WI38 (cell line): ENCODE results near the gene DMTF1.

Experiments used
- H3K4me3 ChIP-seq: 2 replicates; pipeline ENCODE4 v1.5.1; 2011; ENCODE audit warnings: low read depth, mild to moderate bottlenecking, control low read depth, low read length
- TF ChIP-seq, protein P1 (sequence below): IDR thresholded peaks from 2 replicates; pipeline ENCODE4 v1.5.1; 2012; ENCODE audit warnings: low read depth, mild to moderate bottlenecking, control low read depth, low read length

DMTF1 gene

DNA sequence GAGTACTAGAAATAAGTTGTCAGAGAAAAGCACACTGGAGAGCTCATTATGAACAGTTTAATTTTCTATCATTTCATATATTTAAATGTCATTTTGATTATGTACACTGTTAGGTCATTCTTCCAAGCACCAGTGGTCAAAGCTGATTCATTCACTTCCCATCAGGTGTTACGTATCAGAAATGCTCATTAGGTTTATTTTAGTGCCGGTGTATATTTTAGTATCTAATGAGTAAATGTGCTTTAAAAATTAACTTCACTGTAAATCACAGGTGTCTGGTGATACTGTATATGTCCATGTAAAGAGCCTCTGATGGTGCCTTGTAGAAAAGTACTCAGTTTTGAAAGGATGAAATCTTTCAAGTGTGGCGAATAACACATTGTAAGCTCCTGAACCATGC is 3.5 kb downstream of the DMTF1 start:
- TF ChIP-seq, protein P1, sequence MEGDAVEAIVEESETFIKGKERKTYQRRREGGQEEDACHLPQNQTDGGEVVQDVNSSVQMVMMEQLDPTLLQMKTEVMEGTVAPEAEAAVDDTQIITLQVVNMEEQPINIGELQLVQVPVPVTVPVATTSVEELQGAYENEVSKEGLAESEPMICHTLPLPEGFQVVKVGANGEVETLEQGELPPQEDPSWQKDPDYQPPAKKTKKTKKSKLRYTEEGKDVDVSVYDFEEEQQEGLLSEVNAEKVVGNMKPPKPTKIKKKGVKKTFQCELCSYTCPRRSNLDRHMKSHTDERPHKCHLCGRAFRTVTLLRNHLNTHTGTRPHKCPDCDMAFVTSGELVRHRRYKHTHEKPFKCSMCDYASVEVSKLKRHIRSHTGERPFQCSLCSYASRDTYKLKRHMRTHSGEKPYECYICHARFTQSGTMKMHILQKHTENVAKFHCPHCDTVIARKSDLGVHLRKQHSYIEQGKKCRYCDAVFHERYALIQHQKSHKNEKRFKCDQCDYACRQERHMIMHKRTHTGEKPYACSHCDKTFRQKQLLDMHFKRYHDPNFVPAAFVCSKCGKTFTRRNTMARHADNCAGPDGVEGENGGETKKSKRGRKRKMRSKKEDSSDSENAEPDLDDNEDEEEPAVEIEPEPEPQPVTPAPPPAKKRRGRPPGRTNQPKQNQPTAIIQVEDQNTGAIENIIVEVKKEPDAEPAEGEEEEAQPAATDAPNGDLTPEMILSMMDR: no peak
- peak overlapping the region; percentile 25; the same call in 1 of the 2 replicates for H3K4me3 ChIP-seq

DNA sequence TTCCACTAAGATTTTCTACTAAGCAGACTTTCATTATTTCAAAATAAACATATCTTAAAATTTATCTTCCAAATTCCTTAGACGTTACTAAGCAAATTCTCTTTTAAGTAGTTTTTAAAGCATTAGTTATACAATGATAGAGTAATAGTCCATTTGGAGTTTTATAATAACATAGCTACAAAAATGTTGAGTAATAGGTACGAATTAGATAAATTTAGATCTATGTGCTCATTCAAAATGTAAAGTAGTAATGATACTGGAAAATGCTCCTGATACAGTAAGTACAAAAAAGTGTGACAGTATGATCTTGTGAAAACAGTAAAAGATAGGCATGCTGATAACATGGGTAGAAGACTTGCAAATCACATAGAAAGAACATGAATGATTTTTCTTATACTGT is 4.5 kb downstream of the DMTF1 start:
- no peak overlapping the region; the same call in 1 of the 2 replicates for H3K4me3 ChIP-seq
- TF ChIP-seq, protein P1: no peak

DNA sequence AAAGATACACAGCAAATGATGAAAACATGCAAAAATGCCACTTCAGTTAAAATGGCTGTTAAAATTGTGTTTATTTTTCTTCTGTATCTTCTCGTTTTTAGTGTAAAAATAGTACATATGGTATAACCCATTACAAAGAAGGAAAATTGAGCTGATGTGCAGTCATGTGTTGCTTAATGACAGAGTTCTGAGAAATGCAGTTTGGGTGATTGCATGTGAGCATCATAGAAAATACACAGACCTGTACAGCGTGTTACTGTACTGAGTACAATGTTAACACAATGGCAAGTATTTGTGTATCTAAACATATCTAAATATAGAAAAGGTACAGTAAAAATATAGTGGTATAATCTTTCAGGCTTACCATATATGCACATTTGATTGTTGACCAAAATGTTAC is 7.3 kb downstream of the DMTF1 start:
- H3K4me3 ChIP-seq: no peak overlapping the region
- TF ChIP-seq, protein P1: no peak

DNA sequence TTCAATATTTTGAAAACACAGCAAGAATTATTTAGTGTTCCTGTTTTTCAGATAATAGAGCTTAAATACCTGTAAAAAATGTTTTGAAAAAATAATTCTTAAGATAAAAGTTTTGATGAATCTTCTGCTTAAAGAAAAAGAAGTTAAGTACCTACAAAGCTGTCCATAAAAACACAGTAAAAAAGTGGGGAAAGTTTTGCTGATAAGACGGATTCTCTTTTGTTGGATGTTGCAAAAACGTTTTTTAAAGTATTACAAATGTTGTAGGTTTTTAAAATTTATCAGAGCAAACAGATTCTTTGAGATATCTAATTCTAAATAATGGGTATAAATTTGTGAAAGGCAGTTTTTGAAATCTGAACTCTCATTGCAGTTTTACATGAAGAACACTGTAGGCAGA is 12.2 kb downstream of the DMTF1 start:
- TF ChIP-seq, protein P1: no peak
- no peak overlapping the region for H3K4me3 ChIP-seq

DNA sequence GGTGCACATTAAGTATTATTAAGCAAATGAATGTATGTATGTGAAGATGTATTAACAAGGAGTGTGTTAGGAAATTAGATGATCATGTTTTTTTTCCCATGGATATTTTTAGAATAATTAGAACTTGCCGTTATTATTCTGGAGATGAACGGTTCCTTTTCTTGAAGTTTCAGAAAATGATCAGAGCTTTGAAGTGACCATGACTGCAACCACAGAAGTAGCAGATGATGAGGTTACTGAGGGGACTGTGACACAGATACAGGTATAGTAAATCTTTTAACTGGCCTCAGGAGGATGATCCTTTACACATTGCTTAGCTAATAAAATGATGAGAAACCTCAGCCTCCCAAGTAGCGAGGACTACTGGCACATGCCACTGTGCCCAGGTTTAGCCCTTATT is 18.6 kb downstream of the DMTF1 start:
- H3K4me3 ChIP-seq: no peak overlapping the region
- TF ChIP-seq, protein P1: no peak

DNA sequence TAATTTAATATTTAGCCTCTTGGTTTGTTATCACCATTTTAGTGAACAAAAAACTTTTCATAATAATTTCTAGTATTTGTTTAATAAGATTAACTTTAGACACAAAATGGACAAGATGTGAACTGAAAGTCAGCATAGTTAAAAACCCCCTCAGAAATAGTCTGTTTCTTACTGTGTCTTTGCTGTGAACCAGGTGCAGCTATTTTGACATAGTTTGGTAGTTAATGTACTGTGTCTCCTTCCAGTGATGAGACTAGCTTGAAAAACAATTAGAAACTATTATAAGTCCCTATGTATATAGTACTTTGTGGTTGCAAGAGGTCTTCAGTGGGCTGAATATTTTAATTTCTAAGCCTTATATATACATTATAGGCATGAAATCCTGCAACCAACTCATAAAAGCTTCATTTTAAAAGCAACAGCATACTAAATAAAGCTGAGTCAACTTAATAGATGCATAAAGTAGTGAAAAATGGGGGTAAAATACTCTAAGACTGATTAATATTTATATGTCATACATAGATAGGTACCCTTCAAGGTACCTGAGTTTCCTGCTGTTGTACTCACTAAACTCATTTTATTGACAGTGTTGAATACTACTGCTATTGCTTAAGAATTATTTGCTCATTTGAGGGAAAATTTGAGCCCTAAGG is 19.2 kb downstream of the DMTF1 start:
- no peak overlapping the region for H3K4me3 ChIP-seq
- TF ChIP-seq, protein P1: no peak

DNA sequence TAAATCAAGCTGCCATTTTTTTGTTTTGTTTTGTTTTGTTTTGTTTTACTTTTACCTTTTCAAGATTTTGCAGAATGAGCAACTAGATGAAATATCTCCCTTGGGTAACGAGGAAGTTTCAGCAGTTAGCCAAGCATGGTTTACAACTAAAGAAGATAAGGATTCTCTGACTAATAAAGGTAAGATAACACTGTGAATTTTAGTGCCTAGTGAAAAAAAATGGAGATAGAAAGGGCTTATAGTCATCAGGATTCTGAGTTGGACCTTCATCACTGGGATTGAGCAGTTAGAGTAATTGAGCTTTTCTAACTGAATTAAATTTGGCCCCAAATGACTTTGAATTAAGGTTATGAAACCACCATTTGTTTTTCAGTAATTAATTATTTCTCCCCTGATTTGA is 21.2 kb downstream of the DMTF1 start:
- TF ChIP-seq, protein P1: no peak
- no peak overlapping the region for H3K4me3 ChIP-seq
